NCI-H2227 (cell line): ENCODE data around the gene ZFP36.
A peak's percentile ranks its signal among the peaks of the same experiment; 100 is the strongest.

Source experiments
- DNase-seq: peaks from one replicate; lab custom pipeline; 2025; ENCODE audit not compliant: unreplicated experiment; lab: John Stamatoyannopoulos, UW

The ZFP36 gene

DNA sequence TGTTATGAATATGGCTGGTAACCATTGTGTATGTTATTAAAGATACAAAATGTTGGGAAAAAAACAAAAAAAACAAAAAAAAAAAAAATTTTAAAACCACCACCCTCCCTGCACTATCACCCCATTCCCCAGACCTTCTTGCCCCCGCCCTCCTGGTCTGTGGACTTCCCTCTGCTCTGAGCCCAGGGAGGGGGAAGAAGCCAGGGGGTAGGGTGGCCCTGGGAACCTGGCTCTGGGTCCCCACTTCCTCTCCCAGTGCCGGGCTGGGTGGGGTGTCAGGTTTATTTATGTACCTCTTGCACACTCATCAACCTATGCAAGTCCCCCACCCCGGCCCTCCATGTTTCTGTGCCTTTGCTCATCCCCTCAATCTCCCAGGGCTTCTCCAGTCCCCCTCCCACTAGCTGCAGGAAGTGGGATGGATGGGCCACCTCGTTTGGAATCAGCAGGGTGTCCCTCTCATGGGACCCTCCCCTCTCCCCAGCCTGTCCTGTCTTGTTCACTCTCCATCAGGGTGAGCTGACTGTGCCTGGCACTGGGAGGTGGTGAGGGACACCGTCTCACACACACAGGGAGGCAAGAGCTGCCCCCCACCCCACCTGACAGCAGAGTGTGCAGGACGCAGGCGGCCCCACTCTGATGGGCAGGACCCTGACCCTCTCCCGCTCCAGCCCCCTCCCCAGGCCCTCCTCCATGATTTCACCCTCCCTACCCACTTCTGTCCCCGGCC is 21.6 kb upstream of the ZFP36 start:
- no peak for DNase-seq

DNA sequence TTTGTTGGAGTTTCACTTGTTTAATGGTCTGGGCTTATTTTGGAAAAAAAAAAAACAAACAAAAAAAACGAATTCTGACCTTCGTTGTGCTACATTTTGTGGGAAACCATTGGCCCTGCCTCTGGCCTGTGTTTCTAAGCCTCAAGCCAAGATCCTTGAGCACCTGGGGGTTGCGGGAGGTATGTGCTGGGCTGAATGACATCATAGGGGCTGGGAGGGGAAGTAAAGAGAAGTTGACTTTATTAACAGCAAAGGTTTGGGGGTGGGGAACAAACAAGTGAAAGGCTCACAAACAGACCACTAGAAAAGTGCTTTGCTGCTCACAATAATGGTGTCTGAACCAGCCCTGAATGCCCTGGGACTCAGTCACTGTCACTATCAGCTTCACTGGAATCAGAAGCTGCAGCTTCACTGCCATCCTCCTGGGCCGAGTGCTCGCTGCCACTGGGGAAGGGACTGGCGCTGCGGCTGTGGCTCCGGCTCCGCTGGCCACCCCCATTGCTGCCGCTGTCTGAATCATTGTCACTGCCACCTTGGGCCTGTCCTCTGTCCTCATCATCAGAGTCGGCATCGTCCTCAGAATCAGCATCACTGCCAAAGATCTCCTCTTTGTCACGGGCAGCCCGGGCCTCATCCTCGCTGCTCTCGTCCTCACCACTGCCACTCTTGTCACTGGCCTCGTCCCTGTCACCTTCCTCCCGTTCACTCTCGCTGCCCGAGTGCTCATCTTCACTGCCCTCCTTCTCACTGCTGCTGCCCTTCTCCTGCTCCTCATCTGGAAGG is 20.8 kb upstream of the ZFP36 start:
- no peak for DNase-seq

DNA sequence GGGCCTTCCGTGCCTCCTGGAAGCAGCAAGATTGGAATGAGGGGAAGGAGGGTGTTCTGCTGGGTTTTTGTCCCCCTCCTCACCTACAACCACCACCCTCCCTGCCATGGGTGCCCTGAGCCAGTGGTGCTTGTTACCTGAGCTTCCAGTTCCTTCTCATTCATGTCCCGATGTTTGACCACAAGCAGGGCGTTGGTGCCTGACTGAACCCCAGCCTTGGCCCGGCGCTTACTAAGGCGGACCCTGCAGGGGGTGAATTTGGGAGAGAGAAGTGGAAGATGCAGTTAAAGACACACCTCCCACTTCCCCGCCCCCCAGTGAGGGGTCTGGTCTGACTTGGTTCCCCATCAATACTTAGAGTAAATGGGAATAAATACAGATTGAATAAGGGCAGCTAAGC is 20.1 kb upstream of the ZFP36 start:
- no peak for DNase-seq

DNA sequence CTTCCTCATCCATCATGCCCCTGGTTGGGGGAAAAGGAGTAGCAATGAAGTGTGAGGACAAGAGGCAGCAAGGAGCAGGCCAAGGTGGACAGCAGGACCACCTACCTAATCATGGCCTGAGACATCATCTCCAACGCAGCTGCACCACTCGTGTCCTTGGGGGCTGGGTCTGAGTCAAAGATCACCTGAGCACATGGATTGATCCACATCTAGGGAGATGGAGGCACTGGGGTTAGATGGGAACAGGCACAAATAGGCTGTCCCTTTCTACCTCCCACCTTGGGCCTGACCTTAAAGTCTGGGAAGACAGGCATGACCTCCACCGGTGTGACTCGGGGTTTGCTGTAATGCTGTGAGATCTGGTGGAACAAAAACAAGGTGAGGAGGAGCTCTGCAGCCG is 18.0 kb upstream of the ZFP36 start:
- DNase-seq, result no peak

DNA sequence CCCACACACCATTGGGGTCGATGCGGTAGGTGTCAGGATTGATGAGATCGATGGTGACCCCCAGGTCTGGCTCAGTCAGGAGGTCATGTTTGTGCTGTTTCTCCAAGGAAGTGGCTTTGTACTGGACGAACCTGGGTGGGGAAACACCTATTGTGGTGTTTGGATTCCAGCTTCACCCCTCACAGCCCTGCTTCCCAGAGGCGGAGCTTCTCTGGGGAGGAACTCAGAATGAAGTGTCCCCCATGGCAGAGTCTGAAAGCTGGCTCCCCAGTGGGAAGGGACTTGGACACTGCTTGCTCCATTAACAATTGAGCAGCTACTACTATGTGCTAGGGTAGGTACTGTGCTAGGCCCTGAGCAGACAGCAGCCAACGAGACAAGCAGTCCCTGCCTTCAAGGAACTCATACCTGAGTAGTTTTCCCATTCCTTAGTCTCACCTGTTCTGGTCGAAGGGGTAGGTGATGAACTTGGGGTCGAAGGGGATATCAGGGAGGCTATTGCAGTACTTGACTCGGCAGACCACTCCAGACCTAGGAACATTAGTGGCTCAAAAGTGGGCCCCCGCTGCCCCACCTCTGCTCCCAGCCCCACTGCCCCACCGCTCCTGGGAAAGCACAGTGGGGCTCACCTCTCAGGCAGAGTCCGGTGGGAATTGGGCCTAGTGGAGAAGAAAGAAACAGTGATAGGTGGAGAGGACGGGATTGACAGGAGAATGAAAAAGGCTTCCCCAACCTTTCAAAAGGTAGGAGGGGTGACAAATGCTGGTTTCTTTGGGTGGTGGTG is 16.8 kb upstream of the ZFP36 start:
- peak; percentile 80 for DNase-seq

DNA sequence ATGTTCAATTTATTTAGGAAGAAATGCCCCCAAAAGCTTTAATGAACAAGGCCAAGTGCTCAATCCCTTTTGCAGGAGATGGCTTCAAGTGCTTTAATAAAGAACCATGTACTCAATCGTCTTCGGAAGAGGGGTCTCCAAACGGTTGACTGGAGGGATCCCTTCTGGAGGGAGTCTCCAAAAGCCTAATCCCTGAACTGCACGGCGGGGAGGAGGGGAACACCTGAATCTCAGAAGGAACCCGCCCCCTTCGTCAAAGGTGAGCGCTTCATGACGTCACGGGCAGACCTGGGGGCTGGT is 16.2 kb upstream of the ZFP36 start:
- DNase-seq, result no peak

DNA sequence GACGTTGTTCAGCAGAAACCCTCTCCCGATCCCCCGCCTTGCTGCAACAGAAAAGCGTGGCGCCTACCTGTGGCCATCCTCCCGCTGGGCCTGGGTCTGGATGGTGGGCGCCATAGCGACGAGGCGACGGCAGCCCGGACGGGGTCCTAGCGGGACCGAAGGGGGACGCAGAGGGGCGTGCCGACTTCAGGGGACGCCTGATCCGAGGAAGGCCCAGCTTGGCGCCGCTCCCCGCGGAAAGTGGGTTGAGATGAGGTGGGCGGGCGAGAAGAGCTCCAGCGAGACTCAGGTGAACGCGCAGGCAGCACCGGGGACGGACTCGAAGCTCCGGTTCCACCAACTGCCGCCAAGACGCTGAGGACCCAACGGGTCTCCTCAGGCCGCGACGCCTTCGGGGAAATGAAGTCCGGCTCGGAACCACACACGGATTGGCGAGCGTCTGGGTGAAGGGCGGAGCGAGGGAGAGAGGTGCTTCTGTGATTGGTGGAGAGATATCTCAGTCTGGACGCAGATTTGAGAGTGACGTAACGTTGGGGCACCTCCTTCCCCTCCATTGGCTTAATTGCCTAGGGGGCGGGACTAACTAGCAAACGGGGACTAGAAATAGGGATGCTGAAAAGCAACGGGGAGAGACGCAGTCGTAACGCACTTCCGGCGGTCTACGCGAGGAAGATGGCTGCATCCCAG is 15.8 kb upstream of the ZFP36 start, which contains the start of the genes MED29 and PAF1:
Gene MED29, plus strand, starts transcription at position 628 of the 687 bp plus-strand sequence. Its CDS starts 45 bp downstream, at position 673.
Gene PAF1, minus strand, starts transcription at position 356 of the 687 bp plus-strand sequence. Its CDS starts 242 bp downstream, at position 114.
- peak; percentile 100 for DNase-seq

DNA sequence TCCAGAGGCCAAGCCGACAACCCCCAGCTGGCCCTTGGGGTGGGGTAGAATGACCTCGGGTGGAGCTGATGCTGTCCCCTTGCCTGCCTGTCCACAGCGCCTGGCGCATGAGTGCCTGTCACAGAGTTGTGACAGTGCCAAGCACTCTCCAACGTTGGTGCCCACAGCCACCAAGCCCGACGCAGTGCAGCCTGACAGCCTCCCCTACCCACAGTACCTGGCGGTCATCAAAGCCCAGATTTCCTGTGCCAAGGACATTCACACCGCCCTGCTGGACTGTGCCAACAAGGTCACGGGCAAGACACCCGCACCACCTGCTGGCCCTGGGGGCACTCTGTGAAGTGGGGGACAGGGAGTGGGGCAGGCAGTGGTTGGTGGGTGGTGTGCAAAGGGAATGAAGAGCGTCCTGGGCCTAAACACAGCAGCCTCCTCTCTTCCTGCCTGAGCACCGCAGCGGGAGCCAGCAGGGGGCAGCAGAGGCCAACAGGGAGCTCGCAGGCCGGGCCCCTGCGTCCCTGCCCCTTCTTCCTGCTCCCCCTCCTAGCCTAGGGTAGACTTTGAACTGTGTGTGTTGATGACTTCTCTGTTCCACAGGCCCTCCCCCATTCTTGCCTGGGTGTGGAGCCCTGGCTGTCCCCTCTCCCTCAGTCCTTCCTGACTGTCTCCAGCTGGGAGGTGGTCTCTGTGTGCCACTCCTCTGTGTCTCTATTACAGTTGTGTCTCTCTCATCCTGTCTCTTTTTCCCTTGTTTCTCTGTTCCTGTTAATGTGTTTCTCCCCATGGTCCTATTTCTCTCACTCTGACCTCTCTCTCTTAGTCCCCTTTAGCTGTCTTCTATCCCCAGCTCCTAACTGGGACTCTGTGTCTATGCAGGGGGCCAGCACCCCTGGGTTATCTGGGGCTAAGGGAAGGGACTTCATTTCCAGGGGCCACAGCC is 9.0 kb upstream of the ZFP36 start:
- peak; percentile 98 for DNase-seq

DNA sequence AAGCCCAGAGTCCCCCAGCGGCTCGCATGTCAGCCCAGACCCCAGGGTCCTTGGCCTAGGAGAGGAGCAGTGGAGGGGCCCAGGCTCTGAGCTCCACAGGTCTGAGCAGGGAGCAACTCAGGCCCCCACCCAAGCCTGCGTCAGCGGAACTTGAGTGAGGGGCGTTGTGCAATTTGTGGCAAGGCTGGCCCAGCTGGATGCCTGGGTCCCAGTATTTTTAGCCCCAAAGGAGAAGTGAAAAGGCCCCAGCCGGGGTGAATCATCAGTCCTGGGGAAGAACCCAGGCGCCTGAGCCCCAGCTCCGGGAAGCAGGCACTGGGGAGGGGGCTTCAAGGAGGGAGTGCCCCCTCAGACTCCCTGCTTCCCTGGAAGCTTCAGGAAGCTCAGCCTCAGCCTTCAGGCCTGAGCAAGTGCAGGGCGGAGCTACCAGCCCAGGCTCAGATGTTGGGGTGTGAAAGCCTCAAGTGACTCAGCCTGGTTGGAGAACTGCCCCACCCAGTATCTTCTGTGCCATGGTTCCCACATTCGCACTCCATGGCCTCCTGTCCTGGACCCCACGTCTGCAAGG is 8.3 kb upstream of the ZFP36 start:
- DNase-seq, result no peak

DNA sequence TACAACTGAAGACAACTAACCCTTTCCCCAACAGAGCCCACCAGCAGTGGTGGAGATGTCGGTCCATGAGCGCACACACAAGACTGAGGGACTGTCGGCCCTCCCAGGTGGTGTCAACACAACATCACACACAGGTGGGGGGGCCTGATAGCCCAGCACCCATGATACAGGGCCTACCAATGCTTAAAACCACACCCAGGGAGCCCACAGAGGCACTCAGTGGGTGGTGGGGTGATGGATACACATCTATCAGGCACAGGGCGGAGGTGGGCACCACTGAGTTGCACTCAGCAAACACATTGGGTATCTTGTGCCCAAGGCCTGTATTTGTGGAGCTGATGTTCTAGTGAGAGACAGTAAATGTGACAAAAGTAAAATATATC is 7.0 kb upstream of the ZFP36 start:
- DNase-seq, result no peak

DNA sequence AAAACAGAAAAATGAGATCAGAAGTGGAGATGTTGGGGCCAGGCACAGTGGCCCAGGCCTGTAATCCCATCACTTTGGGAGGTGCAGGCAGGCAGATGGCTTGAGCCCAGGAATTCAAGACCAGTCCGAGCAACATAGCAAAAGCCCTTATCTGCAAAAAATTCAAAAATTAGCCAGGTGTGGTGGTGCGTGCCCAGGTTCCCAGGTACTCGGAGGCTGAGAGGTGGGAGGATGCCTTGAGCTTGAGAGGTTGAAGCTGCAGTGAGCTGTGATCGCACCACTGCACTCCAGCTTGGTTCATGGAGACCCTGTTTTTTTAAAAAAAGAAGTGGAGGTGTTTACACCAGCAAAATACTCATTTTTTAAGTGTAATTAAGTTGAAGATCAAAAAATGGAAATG is 6.6 kb upstream of the ZFP36 start:
- no peak for DNase-seq

DNA sequence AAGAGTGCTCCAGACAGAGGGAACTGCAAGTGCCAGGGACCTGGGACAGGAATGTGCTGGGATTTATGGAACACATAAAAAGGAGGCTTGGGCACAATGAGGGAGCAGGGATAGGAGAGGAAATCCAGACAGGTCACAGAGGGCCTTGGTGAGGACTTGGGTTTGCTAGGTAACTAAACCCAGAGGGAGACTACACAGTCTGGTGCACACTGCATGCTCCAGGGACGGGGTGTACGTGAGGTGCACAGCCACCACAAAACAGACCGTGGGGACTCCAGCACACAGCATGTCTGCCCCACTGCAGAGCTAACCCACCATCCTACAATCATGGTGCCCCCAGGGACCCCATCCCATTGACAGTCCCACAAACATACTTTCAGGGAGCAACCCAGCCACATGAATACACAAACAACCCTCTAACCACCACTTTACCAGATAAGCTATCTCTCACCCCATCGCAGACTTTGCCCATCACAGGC is 5.5 kb upstream of the ZFP36 start:
- no peak for DNase-seq

DNA sequence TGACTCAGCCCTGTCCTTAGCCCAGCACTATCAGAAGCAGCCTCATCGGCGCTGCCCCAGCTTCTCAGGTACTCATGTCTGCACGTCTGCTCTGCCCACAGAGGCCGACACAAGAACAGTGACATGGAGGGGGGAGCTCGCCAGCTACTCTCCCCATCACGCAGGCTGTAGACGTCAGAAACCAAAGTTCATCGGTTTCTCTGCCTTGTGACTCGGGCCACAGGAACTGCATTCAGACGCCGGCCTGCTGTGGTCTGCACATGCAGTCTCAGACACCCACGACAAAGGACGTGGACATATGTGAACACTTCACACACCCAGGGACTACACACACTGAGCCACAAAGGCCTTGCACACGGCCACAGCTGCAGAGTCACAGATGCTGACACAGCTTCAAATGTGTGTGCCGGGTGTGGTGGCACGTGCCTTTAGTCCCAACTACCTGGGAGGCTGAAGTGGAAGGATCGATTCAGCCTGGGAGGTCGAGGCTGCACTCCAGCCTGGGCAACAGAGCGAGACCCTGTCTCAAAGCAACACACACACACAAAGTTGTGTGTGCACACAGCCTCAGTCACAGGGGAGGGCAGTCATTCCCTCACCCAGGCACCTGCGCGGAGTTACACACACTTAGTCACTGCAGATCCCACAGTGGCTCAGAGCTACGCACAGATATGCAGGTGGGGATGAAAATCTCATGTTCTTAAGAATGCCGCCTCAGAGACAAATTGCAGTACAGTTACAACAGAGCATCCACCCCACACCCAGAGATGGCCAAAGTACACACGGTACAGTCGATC is 4.9 kb upstream of the ZFP36 start:
- DNase-seq, result no peak

DNA sequence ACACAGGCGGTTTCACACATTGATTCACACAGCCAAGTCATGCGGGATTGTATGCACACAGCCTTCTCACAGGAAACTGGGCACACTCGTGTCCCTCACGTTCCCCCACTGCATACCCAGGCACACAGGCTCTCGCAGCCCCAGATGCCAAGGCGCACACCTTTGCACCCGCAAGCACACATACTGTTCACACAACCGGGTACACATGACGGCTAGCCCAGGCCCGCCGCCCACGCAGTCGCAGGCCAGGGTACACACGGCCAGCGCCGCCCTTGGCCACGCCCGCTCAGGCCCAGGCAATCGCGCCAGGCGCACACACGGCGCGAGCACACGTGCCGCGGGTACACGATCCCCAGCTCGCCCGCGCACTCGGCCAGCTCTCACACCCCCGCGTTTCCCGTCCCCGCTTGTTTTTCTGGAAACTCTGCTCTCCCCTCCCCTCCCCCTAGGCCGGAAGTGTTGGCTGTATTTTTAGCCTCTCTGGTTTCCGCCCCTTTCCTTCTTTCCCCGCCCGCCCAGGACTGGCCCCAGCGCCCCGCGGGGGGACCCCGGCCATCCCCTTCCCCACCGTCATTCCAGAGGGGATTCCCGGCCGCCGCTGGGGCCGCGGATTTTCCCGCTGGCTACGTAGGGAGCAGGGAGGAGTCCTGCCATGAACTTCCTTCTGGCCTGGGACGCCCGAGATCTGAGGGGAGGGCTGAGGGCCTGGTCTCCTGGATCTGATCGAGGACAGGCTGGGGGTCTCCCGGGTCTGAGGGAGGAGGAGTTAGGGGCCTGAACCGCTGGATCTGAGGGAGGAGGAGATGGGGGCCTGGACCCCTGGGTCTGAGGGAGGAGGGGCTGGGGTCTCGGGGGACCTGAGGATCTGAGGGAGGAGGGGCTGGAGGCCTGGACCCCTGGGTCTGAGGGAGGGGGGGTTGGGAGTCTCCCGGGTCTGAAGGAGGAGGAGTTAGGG is 4.0 kb upstream of the ZFP36 start:
- peak; percentile 97 for DNase-seq

DNA sequence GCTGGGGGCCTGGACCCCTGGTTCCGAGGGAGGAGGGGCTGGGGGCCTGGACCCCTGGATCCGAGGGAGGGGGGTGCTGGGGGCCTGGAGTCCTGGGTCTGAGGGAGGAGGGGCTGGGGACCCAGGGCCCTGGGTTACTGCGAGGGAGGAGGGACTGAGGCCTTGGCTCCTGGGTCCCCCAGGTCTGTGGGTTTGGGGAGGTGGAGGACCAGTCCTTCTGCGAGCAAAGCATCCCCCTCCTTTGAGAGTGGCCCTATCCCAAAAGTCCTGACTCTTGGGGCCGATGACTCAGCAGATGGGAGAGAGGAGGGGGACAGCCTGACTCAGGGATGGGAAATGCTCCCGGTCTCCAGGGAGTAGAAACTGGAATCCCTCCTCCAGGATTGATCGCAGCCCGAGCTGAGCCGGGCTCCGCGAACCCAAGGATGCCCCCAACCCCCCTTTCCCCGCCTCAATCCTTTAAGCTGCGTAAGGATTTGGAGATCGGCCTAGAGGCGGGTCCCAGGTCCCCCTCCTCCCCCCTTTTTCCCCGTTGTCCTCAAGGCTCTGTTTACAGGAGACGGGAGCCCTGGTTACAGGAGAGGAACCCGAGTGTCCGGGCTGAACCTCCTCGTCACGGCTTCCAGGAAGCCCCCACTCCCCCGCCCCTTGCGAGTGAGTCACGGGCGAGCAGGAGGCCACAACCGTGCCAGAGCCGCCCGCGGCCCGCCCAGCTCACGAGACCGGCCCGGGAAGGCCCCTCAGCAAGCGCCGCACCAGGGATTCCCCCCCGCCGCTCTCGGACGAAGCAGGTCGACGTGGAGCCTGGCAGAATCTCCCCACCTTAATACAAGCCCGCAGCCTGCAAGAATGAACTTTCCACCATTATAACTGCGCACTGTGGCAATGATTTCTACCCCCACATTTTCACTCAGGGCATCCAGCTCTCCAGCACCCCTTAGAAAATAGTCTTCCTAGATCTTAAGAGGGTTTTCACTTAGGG is 3.0 kb upstream of the ZFP36 start:
- DNase-seq, result peak; percentile 90

DNA sequence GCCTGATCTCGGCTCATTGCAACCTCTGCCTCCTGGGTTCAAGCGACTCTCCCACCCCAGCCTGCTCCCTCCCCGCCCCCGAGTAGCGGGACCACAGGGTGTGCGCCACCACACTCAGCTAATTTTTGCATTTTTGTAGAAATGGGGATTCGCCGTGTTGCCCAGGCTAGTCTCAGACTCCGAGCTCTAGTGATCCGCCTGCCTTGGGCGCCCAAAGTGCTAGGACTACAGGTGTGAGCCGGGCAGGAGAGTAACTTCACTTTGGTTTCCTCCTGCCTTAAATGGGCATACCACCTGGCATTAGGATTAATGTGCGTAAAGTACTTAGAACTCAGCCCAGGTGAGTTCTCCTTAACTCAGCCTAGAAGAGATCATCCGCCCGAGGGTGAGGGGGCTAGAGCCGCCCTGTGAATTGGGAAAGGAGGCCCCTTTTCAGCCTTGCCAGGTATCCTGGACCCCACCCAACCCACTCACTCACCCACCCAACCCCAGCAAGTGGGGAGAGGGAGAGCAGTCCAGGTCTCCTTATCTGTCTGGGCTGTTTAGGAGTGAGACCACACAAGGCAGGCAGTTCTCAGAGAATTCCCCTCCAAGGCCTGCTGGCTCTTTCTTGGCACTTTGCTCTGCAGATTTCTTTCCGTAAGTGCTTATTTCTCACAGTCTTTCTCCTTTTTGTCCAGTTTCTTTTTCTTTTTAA is 1.2 kb upstream of the ZFP36 start:
- no peak for DNase-seq
